K562 (cell line): Measurements from ENCODE around the gene SLK. TPM values are rescaled to one million over a fixed set of nuclear protein-coding genes. Genes with fewer than 3 reads are reported as not detected.

Experiments
- ATAC-seq: fragments of 200-7000 bp; cut with Tn5 transposase; 3 replicates; pipeline ENCODE4 v1.9.1; 2020; ENCODE audit warnings: moderate library complexity
- BruUV-seq: library from RNA; stranded (reverse); fragments of 400-500 nt; replicated peaks from 2 replicates; lab custom pipeline; 2021; lab: Mats Ljungman, UMichigan
- CTCF ChIA-PET: fragments of 300-600 bp; formaldehyde crosslinking; extraction: SDS; loops from one replicate; lab custom pipeline; 2021; ENCODE audit warnings: low intra/inter-chr PET ratio; lab: Yijun Ruan, JAX
- POLR2A ChIA-PET: fragments of 300-600, 350-650 bp; sonication (Branson Sonifier 250); formaldehyde crosslinking; extraction: SDS; loops from one replicate; lab custom pipeline; 2021; ENCODE audit warnings: antibody characterized with exemption, inconsistent platforms; lab: Yijun Ruan, JAX
- DNase-seq, 4 experiments: peaks; one replicate each; pipeline versions ENCODE4 v3.0.0 to v3.0.0-alpha.2; 2011 to 2018; ENCODE audit warnings: low spot score in 3 of 4, mixed read lengths in 3 of 4; ENCODE audit errors: extremely low read depth in 1 of 4
- FAIRE-seq: peaks from 2 replicates; lab custom pipeline; 2011; peaks lifted over from hg19 to GRCh38; lab: Jason Lieb, UNC
- H2AFZ ChIP-seq: 2 replicates; pipeline ENCODE4 v1.6.0; 2011; ENCODE audit warnings: low read depth, low read length, control low read depth, inconsistent platforms
- H3K27ac ChIP-seq: fragments of 200-600 bp; 3 replicates; pipeline ENCODE4 v1.8.0; 2011; ENCODE audit warnings: low read depth, mild to moderate bottlenecking, control low read depth, inconsistent platforms, low read length, moderate library complexity, mixed read lengths; ENCODE audit errors: extremely low read depth
- H3K27me3 ChIP-seq, 2 experiments: fragments of 300-600 bp in 1 of 2; 2 replicates in 1 of 2; 3 replicates in 1 of 2; pipeline versions ENCODE4 v1.6.0 to v1.8.0; 2011; ENCODE audit warnings: inconsistent platforms in 2 of 2, low read length in 2 of 2, mild to moderate bottlenecking in 1 of 2, mixed read lengths in 1 of 2, moderate library complexity in 1 of 2; ENCODE audit not compliant: control insufficient read depth in 2 of 2, insufficient read depth in 2 of 2
- H3K36me3 ChIP-seq: fragments of 300-600 bp; 3 replicates; pipeline ENCODE4 v1.8.0; 2011; ENCODE audit warnings: mild to moderate bottlenecking, low read length, inconsistent platforms; ENCODE audit not compliant: control insufficient read depth, insufficient read depth
- H3K4me1 ChIP-seq, 2 experiments: fragments of 200-600 bp in 1 of 2; replicated peaks in 1 of 2; 2 replicates in 1 of 2; 3 replicates in 1 of 2; pipeline versions ENCODE4 v1.5.1 to v1.8.0; 2011; ENCODE audit warnings: inconsistent platforms in 2 of 2, low read length in 2 of 2, mild to moderate bottlenecking in 1 of 2, mixed read lengths in 1 of 2, moderate library complexity in 1 of 2; ENCODE audit not compliant: control insufficient read depth in 2 of 2, insufficient read depth in 2 of 2
- H3K4me2 ChIP-seq: 2 replicates; pipeline ENCODE4 v1.6.1; 2011; ENCODE audit warnings: low read length, control low read depth, inconsistent platforms, mixed read lengths; ENCODE audit not compliant: insufficient read depth
- H3K4me3 ChIP-seq: fragments of 200-600 bp; sonication (generic), shearing (Covaris generic); 2 replicates; pipeline ENCODE4 v1.5.1; 2016; ENCODE audit warnings: control low read depth, inconsistent platforms
- H3K79me2 ChIP-seq: fragments of 200-600 bp; 3 replicates; pipeline ENCODE4 v1.8.0; 2011; ENCODE audit warnings: low read length, inconsistent platforms; ENCODE audit not compliant: control insufficient read depth, insufficient read depth
- H3K9ac ChIP-seq, 2 experiments: 2 replicates each; pipeline versions ENCODE4 v1.6.0 to v1.6.1; 2011; ENCODE audit warnings: low read depth in 2 of 2, low read length in 2 of 2, control low read depth in 1 of 2, inconsistent platforms in 1 of 2, mild to moderate bottlenecking in 1 of 2, mixed read lengths in 1 of 2; ENCODE audit not compliant: insufficient read depth in 1 of 2
- H3K9me1 ChIP-seq: one replicate; pipeline ENCODE4 v1.6.0; 2011; ENCODE audit warnings: inconsistent platforms, mild to moderate bottlenecking, low read length, moderate library complexity; ENCODE audit not compliant: control insufficient read depth, insufficient read depth
- H3K9me3 ChIP-seq: replicated peaks from 2 replicates; pipeline ENCODE4 v1.5.1; 2011; ENCODE audit warnings: low read depth, low read length, inconsistent platforms; ENCODE audit not compliant: control insufficient read depth, insufficient read depth
- H4K20me1 ChIP-seq: replicated peaks from 2 replicates; pipeline ENCODE4 v1.6.1; 2011; ENCODE audit warnings: low read length, inconsistent platforms, mixed read lengths; ENCODE audit not compliant: control insufficient read depth, insufficient read depth
- BRF2 ChIP-seq: IDR thresholded peaks from 3 replicates; pipeline ENCODE4 v1.6.1; 2011; ENCODE audit warnings: borderline replicate concordance, mild to moderate bottlenecking; ENCODE audit not compliant: insufficient read length, insufficient read depth
- E2F5 ChIP-seq: sonication (generic); formaldehyde crosslinking; IDR thresholded peaks from 2 replicates; pipeline ENCODE4 v1.8.0; 2022; ENCODE audit warnings: mild to moderate bottlenecking, missing genetic modification reagents
- ELF4 ChIP-seq: fragments of 450-650 bp; formaldehyde crosslinking; IDR thresholded peaks from 2 replicates; pipeline ENCODE4 v1.4.0; 2022; ENCODE audit warnings: missing genetic modification characterization
- GABPB1 ChIP-seq: sonication (generic); formaldehyde crosslinking; IDR thresholded peaks from 2 replicates; pipeline ENCODE4 v1.8.0; 2022; ENCODE audit warnings: mild to moderate bottlenecking, missing genetic modification reagents
- KDM4B ChIP-seq, 2 experiments: fragments of 450-650 bp in 1 of 2; sonication (generic) in 1 of 2; IDR thresholded peaks; 2 replicates each; pipeline ENCODE4 v1.6.1; 2016 to 2017; ENCODE audit warnings: borderline replicate concordance in 2 of 2, antibody characterized with exemption in 1 of 2, low read depth in 1 of 2, mild to moderate bottlenecking in 1 of 2
- NFRKB ChIP-seq: fragments of 450-650 bp; IDR thresholded peaks from 2 replicates; pipeline ENCODE4 v1.6.1; 2016; ENCODE audit warnings: low read depth
- NFYB ChIP-seq: IDR thresholded peaks from 2 replicates; pipeline ENCODE4 v1.6.1; 2011; ENCODE audit warnings: mild to moderate bottlenecking, moderate library complexity; ENCODE audit not compliant: insufficient read length; ENCODE audit errors: extremely low read depth
- PML ChIP-seq: IDR thresholded peaks from 2 replicates; pipeline ENCODE4 v1.6.1; 2012; ENCODE audit warnings: low read length, inconsistent platforms
- RNF2 ChIP-seq: sonication (generic); IDR thresholded peaks from 2 replicates; pipeline ENCODE4 v1.6.1; 2016
- SUPT5H ChIP-seq: fragments of 450-650 bp; IDR thresholded peaks from 2 replicates; pipeline ENCODE4 v1.6.1; 2016
- TCFL5 ChIP-seq: fragments of 250-450 bp; sonication (Bioruptor Pico); conservative IDR thresholded peaks from 2 replicates; pipeline ENCODE4 v1.6.1; 2021; ENCODE audit warnings: mild to moderate bottlenecking, moderate library complexity, matching md5 sums
- ZNF57 ChIP-seq: fragments of 450-650 bp; formaldehyde crosslinking; IDR thresholded peaks from 2 replicates; pipeline ENCODE4 v1.4.0; 2020; ENCODE audit warnings: mild to moderate bottlenecking, moderate library complexity
- WGBS: fragments of 100-300 bp; shearing (Covaris generic); methylation state at CpG from one replicate; pipeline ENCODE4 v1.1.6; 2016; ENCODE audit warnings: low coverage, mixed read lengths; ENCODE audit not compliant: insufficient coverage; ENCODE audit errors: missing lambda C conversion rate; 5-methylcytosine and 5-hydroxymethylcytosine counted together
- in situ Hi-C: fragments of 300-500 bp; cut with MboI; formaldehyde crosslinking; loops from 4 replicates; pipeline ENCODE4 v1.15.0; 2018; ENCODE audit warnings: inconsistent platforms, mixed read lengths
- intact Hi-C: fragments of 100-400 bp; cut with micrococcal nuclease; formaldehyde crosslinking; loops from 2 replicates; pipeline ENCODE4 v1.14.2; 2022
- polyA plus RNA-seq, 8 experiments: library from polyadenylated mRNA; depleted of rRNA in 4 of 8; stranded (reverse) in 5 of 8; unstranded in 3 of 8; fragments of >200 nt; fragmentation: Nextera tagmentation in 2 of 8; fragmentation: Illumina TruSeq in 1 of 8; extraction: Ambion mirVana in 2 of 8; extraction: Trizol in 1 of 8; gene quantifications; 2 replicates each; pipeline versions ENCODE4 v1.2.1 to v1.2.3, GENCODE V29; 2011 to 2014; ENCODE audit warnings: inconsistent platforms in 1 of 8, missing spikeins in 1 of 8
- total RNA-seq, 7 experiments: library from RNA; depleted of rRNA in 6 of 7; stranded (reverse); fragments of >200 nt in 6 of 7; fragmentation: Illumina TruSeq in 2 of 7; extraction: Trizol in 2 of 7; gene quantifications; 2 replicates each; pipeline versions ENCODE4 v1.2.1 to v1.2.3, GENCODE V29; 2011 to 2021; ENCODE audit warnings: low replicate concordance in 1 of 7
- TF ChIP-seq, protein P1 (sequence below): fragments of 450-650 bp; formaldehyde crosslinking; conservative IDR thresholded peaks from 2 replicates; pipeline ENCODE4 v1.4.0; 2022; ENCODE audit warnings: mild to moderate bottlenecking, missing genetic modification characterization
- TF ChIP-seq, protein P2 (sequence below): fragments of 250-450 bp; sonication (Bioruptor Pico); IDR thresholded peaks from 2 replicates; pipeline ENCODE4 v1.8.0; 2021; ENCODE audit warnings: borderline replicate concordance, mild to moderate bottlenecking, moderate library complexity; ENCODE audit not compliant: poor library complexity, severe bottlenecking
- TF ChIP-seq, protein P3 (sequence below): fragments of 250-450 bp; sonication (Bioruptor Pico); IDR thresholded peaks from 2 replicates; pipeline ENCODE4 v1.4.0; 2020; ENCODE audit warnings: mild to moderate bottlenecking, moderate library complexity

The SLK gene
- total and polyA plus RNA-seq, 9 of the 15 experiments (the other 6 are each of a cell fraction or from before 2014, with no cell fraction given), result 8.2 to 40.0 (median 23.4) TPM

DNA sequence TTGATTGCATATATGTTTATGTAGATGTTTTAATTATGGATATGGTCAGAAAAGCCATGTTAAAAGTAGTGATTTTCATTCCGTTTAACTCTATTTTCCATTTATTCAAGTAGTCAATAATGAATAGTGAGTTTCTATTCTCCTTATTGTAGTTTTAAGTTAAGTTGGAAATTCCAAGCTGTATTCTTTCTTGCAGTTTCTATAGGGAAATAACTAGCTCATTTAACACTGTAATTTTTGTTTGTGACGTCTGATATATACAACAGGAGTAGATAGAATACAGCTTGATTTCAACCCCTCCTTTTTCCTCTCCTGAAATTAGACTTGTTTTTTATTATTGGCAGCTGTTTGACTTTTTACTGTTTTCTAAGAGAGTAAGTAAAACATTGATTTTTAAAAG is 47.2 kb downstream of the SLK start:
- no peak for FAIRE-seq
- no TSS peak for BruUV-seq
- no peak overlapping the region for H3K4me3 ChIP-seq
- ChIA-PET CTCF (no interaction called here), POLR2A (no interaction called here)
- H2AFZ ChIP-seq, result no peak overlapping the region
- intact Hi-C loops (no loop called here), in situ Hi-C loops (no loop called here)
- 80% methylated on average over 2 of the region's 2 CpGs for WGBS
- peaks cover 47% of the 10 kb centered on the region; the same call in 2 of the 3 replicates for H3K36me3 ChIP-seq
- no peak for DNase-seq
- H3K27ac ChIP-seq, result no peak overlapping the region
- H4K20me1 ChIP-seq, result no peaks in the 10 kb centered on the region
- H3K9me1 ChIP-seq, result no peaks in the 10 kb centered on the region
- ATAC-seq, result no peak
- H3K4me2 ChIP-seq, result no peak overlapping the region
- H3K9ac ChIP-seq, result no peak overlapping the region
- H3K27me3 ChIP-seq, result no peaks in the 10 kb centered on the region
- no peaks in the 10 kb centered on the region; the same call in 2 of the 3 replicates for H3K79me2 ChIP-seq
- H3K4me1 ChIP-seq, result no peaks in the 10 kb centered on the region
- H3K9me3 ChIP-seq, result no peaks in the 10 kb centered on the region
- TF ChIP-seq BRF2 (no peak), TCFL5 (no peak), ELF4 (no peak), E2F5 (CRISPR knock-in tag) (no peak), SUPT5H (no peak), RNF2 (no peak), NFYB (no peak), ZNF57 (CRISPR knock-in tag) (no peak), PML (no peak), GABPB1 (no peak), NFRKB (no peak), KDM4B (IDR thresholded peaks at IDR 0.05; ENCODE audit: borderline replicate concordance in 2 of 2, low read depth in 1 of 2) (no peak)
- TF ChIP-seq, protein P1, sequence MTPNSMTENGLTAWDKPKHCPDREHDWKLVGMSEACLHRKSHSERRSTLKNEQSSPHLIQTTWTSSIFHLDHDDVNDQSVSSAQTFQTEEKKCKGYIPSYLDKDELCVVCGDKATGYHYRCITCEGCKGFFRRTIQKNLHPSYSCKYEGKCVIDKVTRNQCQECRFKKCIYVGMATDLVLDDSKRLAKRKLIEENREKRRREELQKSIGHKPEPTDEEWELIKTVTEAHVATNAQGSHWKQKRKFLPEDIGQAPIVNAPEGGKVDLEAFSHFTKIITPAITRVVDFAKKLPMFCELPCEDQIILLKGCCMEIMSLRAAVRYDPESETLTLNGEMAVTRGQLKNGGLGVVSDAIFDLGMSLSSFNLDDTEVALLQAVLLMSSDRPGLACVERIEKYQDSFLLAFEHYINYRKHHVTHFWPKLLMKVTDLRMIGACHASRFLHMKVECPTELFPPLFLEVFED (CRISPR knock-in tag), result no peak
- TF ChIP-seq, protein P2, sequence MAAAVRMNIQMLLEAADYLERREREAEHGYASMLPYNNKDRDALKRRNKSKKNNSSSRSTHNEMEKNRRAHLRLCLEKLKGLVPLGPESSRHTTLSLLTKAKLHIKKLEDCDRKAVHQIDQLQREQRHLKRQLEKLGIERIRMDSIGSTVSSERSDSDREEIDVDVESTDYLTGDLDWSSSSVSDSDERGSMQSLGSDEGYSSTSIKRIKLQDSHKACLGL (CRISPR knock-in tag), result no peak
- TF ChIP-seq, protein P3, sequence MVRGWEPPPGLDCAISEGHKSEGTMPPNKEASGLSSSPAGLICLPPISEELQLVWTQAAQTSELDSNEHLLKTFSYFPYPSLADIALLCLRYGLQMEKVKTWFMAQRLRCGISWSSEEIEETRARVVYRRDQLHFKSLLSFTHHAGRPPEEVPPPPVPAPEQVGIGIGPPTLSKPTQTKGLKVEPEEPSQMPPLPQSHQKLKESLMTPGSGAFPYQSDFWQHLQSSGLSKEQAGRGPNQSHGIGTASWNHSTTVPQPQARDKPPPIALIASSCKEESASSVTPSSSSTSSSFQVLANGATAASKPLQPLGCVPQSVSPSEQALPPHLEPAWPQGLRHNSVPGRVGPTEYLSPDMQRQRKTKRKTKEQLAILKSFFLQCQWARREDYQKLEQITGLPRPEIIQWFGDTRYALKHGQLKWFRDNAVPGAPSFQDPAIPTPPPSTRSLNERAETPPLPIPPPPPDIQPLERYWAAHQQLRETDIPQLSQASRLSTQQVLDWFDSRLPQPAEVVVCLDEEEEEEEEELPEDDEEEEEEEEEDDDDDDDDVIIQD (CRISPR knock-in tag), result no peak
